Posterior vena cava (tissue), 2 donors: Measurements from ENCODE around the gene CDC5L. TPM values are rescaled to one million over a fixed set of nuclear protein-coding genes. Genes with fewer than 3 reads are reported as not detected.

Source experiments
- DNase-seq: peaks from one replicate; pipeline ENCODE4 v3.0.0-alpha.2; 2020; ENCODE audit warnings: low spot score
- intact Hi-C, 2 donors: fragments of 100-400 bp; cut with DNase I; formaldehyde crosslinking; loops; one replicate each; pipeline versions ENCODE4 v1.14.1 to v1.14.2; 2022 to 2023
- total RNA-seq, 2 donors: library from RNA; stranded (reverse); fragmentation: NEBNext Ultra II Directional; extraction: Animal tissue kit (Norgen Biotek cat#: 25700); gene quantifications; one replicate each; pipeline ENCODE4 v1.2.1, GENCODE V29; 2021
- donor health status: DM: yes; HTN: yes; CAD: no.
- donor health status: DM: yes; HTN: yes; CAD: no.

Gene CDC5L
- total RNA-seq, 2 donors from 2014 or later: 19.1 to 25.1 TPM

DNA sequence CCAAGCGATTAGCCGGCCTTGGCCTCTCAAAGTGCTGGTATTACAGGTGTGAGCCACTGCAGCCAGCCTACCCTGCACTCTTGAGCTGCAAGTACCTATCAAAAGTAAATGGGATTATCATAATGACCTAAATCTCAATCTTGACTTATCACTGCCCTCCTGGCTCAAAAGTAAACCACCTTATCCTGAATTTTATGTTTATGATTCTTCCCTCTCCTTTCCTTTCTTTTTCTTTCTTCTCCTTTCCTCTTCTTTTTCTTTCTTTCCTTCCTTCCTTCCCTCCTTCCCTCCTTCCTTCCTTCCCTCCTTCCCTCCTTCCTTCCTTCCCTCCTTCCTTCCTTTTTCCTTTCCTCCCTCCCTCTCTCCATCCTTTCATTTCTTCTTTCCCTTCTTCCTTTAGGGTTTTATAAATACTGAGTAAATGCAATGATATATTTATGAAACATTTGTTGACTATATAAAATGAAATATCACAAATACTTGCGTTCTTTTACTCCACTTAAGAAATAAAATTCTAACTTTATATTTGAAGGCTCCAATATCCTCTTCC, 24.1 kb upstream of the CDC5L start:
- no peak for DNase-seq
- intact Hi-C loops: loop anchor here in 1 of 2 donors (2.0 kb wide), 1 partner anchor 63 kb away; no protein-coding TSS in a partner anchor

- intact Hi-C loops: no loop called here
- DNase-seq: no peak
These were observed 20.7 kb upstream of the CDC5L start for GRCh38 chr6:44366781-44367180.

- DNase-seq: no peak
- intact Hi-C loops: no loop called here
These were observed 19.8 kb upstream of the CDC5L start for GRCh38 chr6:44367681-44368080.

DNA sequence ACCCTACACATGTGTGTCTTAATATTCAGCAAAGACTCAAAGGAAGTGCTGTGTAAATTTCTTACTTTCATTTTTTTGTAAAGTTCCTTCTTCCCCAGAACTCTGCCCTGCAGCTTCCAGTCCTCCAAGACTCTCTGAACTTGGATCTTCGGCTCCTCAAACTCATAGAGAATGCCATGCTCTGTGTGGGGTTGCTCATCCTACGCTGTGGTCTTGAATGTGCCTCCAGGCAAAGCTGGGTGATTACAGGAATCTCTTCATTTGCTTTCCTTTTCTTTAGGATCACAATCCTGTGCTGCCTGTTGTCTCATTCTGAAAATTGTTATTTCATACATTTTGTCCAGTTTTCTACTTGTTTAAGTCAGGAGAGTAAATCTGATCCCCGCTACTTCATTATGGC, 14.5 kb upstream of the CDC5L start:
- DNase-seq: no peak
- intact Hi-C loops: no loop called here

- DNase-seq: no peak
- intact Hi-C loops: no loop called here
These were observed 13.7 kb upstream of the CDC5L start for GRCh38 chr6:44373787-44374186.

DNA sequence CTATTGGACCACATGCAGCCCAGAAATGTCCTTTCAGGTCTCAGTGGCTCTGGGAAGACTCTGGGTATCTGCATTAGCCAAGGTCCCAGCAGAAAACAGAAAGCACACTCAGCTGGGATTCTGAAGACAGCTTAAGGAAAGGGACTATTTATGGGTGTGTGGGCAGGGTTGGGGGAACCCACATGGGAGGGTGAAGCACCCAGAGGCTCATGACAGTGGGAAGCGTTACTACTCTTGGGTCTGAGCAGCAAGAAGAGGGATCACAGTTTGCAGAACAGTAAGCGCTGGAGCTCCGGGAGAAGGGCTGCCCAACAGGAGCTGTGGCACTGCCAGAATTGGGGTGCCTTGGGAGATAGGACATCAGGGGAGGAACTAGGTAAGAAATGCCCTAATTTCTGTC, 12.4 kb upstream of the CDC5L start:
- intact Hi-C loops: no loop called here
- no peak for DNase-seq

- intact Hi-C loops: no loop called here
- no peak for DNase-seq
These were observed 10.0 kb upstream of the CDC5L start for GRCh38 chr6:44377484-44377883.

- DNase-seq: no peak
- intact Hi-C loops: no loop called here
These were observed 9.5 kb upstream of the CDC5L start for GRCh38 chr6:44377971-44378370.

- intact Hi-C loops: loop anchor here in 1 of 2 donors (5.0 kb wide), 1 partner anchor 379 kb away; no protein-coding TSS in a partner anchor
These were observed 5.8 kb upstream of the CDC5L start for GRCh38 chr6:44381739-44382138.

GRCh38 chr6:44386364-44386928, 1.1 kb upstream of the CDC5L start:
- intact Hi-C loops: no loop called here
- no peak for DNase-seq

More at GRCh38 chr6:44381739-44382138, 5.8 kb upstream of the CDC5L start:
- DNase-seq: no peak

- no peak for DNase-seq
- intact Hi-C loops: no loop called here
These were observed 569 bp upstream of the CDC5L start for GRCh38 chr6:44386929-44387345.

GRCh38 chr6:44388135-44388487, 605 bp downstream of the CDC5L start:
- intact Hi-C loops: no loop called here
- DNase-seq: no peak

DNA sequence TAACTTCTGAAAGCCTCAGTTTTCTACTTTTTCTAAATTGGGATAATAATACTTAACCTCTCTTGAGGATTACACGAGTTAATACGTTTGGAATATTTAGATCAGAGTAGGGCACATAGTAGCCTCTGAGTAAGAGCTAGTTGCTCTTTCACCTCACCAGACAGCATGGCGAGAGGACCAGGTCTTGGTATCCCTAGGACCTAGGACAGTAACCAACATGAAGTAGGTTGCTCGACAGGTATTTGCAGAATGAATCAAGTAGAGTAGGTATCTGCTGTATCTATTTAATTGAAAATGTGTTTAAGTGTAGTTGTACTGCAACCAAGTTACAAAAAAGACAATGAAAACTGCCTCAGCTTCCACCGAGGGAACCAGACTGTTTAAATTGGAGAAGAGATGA, 1.4 kb downstream of the CDC5L start:
- intact Hi-C loops: no loop called here

DNA sequence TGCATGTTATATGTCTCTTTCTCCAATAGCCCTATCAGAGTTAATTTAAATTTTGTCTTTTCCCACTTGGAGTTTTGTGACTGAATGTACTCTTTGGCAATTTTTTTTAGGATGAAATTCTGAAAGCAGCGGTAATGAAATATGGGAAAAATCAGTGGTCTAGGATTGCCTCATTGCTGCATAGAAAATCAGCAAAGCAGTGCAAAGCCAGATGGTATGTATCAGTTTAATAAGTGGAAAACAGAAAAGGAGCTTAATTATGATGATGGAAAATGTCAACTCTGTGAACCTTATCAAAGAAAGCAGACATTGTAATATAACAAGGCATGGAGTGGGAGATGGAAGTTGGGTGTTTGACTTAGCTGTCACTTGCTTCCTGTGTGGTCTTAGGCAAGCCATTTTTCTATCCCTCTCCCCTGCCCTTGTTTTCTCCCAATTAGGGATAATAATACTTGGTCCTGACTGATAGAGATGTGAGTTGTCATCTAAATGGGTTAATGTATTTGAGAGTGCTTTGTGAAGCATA, 2.7 kb downstream of the CDC5L start:
- DNase-seq: no peak
- intact Hi-C loops: no loop called here

More for the DNA sequence above, 1.4 kb downstream of the CDC5L start:
- no peak for DNase-seq

DNA sequence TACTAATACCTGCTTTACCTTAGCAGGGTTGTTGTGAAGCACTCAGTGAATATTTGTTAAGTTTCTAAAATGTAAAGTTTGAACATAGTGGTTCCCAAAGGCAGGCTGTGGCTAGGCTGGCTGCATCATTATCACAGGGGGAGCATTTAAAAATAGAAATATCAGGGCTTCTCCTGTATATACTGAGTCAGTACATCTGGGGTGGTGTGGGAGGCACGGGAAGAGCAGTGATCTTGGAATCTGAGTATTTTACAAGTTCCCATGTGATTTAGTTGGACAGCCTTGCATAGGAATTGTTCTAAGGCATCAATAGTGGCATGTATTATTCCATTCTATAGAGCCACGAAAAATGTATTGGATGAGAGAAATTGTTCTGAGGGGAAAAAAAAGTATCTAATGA, 8.0 kb downstream of the CDC5L start:
- no peak for DNase-seq
- intact Hi-C loops: no loop called here

DNA sequence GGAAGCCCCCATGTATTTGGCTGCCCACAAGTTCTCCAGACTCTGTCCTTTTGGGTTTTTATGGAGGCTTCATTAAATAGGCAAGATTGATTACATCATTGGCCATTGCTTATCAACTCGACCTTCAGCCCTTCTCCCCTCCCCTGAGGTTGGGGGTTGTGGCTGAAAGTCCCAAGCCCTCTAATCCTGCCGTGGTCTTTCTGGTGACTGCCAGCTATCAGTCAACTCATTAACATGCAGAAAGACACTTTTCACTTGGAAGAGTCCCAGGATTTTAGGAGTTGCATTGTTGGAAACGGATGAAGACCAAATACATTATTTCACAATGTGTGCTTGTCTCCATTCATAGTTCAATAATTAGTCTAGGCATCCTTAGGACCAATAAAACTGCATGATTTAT, 9.5 kb downstream of the CDC5L start:
- no peak for DNase-seq
- intact Hi-C loops: no loop called here

DNA sequence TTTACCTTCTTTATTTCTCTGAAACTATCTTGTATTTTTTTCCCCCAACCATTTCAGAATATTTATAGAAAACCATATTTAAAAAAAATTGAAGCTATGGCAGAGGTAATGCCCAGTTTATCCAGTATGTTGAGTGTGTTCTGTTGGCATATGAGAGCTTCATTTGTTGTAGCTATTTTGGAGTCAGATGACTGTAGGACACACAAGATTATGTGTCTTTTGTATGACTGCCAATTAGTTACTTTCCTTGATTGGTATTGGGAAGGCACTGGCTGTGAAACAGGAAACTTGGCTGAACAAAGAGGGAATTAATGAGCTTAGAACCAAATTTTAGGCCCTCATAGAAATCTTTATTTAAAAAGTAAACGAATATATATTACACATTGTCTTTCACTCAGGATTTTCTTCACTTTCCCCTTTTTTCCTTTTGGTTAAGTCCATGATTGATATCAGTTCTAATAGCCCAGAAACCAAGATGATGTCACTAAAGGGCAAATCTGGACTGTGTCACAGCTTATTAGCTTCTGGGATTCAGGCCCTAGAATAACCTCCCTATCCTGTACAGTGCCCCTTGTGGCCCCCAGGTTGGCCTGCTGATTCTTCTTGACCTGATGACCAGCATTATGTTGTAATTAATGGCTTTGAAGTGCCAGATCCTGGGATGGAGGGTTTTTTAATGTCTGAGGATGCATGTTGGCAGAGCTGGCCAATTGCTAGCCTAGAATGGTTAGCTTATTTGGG, 10.1 kb downstream of the CDC5L start:
- intact Hi-C loops: no loop called here
- no peak for DNase-seq

GRCh38 chr6:44399991-44400390, 12.5 kb downstream of the CDC5L start:
- intact Hi-C loops: no loop called here
- no peak for DNase-seq

DNA sequence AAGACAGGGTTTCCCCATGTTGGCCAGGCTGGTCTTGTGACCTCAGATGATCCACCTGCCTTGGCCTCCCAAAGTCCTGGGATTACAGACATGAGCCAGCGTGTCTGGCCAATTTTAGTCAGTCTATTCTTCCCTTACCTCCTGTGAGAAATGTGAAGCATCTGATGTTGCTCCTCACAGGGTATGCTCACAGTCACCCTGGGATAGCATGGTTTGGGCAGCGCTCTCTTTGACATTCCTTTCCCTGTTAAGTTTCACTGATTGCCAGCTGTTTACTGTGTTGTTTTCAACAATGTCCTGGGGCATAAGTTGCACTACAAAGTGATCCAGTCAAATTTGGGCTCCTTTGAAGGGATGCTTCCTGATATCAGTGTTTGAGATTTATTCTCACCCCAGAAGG, 13.1 kb downstream of the CDC5L start:
- intact Hi-C loops: no loop called here
- no peak for DNase-seq

- intact Hi-C loops: no loop called here
- DNase-seq: no peak
These were observed 13.6 kb downstream of the CDC5L start for GRCh38 chr6:44401138-44401537.
